GM20000 (cell line): Measurements from ENCODE around the gene CACNB4.

Source experiments
- DNase-seq: peaks from one replicate; pipeline ENCODE4 v3.0.0; 2012; ENCODE audit warnings: low spot score
- CTCF ChIP-seq: IDR thresholded peaks from 2 replicates; pipeline ENCODE4 v1.5.1; 2012; ENCODE audit warnings: mild to moderate bottlenecking, control low read depth; ENCODE audit errors: extremely low read depth, missing control alignments

CACNB4 gene

GRCh38 chr2:151978709-151979108 is 120.1 kb downstream of the CACNB4 start:
- DNase-seq = no peak
- TF ChIP-seq CTCF = no peak

GRCh38 chr2:151977631-151978030 is 121.2 kb downstream of the CACNB4 start:
- no peak for DNase-seq
- no peak for TF ChIP-seq CTCF

- TF ChIP-seq CTCF = no peak
- peak; percentile 38 for DNase-seq
These were observed 121.9 kb downstream of the CACNB4 start for GRCh38 chr2:151976945-151977353.

GRCh38 chr2:151975460-151976414 is 123.1 kb downstream of the CACNB4 start:
- no peak for DNase-seq

GRCh38 chr2:151974988-151975387 is 123.9 kb downstream of the CACNB4 start:
- DNase-seq = no peak
- no peak for TF ChIP-seq CTCF

More at GRCh38 chr2:151975460-151976414, 123.1 kb downstream of the CACNB4 start:
- no peak for TF ChIP-seq CTCF

GRCh38 chr2:151973901-151974199 is 125.0 kb downstream of the CACNB4 start:
- DNase-seq = no peak
- no peak for TF ChIP-seq CTCF

GRCh38 chr2:151973013-151973900 is 125.6 kb downstream of the CACNB4 start:
- no peak for DNase-seq
- TF ChIP-seq CTCF = no peak
